ENCODE data around the gene UNC13B.
"Not testable (repeated sequence)": the region's sequence is repeated elsewhere in the genome, so short reads cannot be mapped to it uniquely, and the experiment has no call there.

Gene UNC13B

DNA sequence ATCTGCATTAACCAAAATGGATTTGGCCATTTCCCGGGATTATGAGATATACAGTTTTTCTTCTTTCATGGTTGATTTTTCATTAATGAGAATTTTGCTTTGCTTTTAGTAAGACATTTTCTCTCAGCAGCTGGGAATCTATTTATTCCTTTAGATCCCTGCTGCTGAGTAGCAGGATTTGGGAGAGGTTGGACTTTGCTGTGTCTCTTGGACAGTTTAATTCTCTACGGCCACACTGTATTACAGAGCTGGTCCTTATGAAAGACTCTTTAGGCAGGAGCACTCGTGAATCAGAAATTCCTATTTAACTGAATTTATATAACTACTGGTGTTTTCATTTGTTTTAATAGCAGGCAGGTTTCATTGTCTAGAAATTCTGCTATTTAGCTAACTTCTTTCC, 1.6 kb downstream of the UNC13B start:
- no peak for ATAC-seq (ENCODE audit: low read depth)
- Histone ChIP-seq H3K9me3 (ENCODE audit: severe bottlenecking) (no peaks in the 10 kb centered on the region), H3K27ac (ENCODE audit: poor library complexity, severe bottlenecking) (no peak overlapping the region), H3K36me3 (ENCODE audit: low read depth) (no peaks in the 10 kb centered on the region; the same call in 1 of the 2 replicates), H3K4me1 (ENCODE audit: insufficient read depth, poor library complexity, severe bottlenecking) (peaks cover 9% of the 10 kb centered on the region), H3K27me3 (ENCODE audit: insufficient read depth, poor library complexity, severe bottlenecking) (no peaks in the 10 kb centered on the region), H3K4me3 (ENCODE audit: severe bottlenecking) (no peak overlapping the region)
- DNase-seq (ENCODE audit: low spot score): no peak
- TF ChIP-seq CTCF (IDR thresholded peaks at IDR 0.05; ENCODE audit: poor library complexity, severe bottlenecking): no peak

GRCh38 chr9:35164711-35165110, 2.9 kb downstream of the UNC13B start:
- no peaks in the 10 kb centered on the region for H3K27me3 ChIP-seq (ENCODE audit: insufficient read depth, poor library complexity, severe bottlenecking)
- no peaks in the 10 kb centered on the region; the same call in 1 of the 2 replicates for H3K36me3 ChIP-seq (ENCODE audit: low read depth)
- H3K4me1 ChIP-seq (ENCODE audit: insufficient read depth, poor library complexity, severe bottlenecking): peaks cover 9% of the 10 kb centered on the region
- ATAC-seq (ENCODE audit: low read depth) (no peak), DNase-seq (ENCODE audit: low spot score) (no peak)
- H3K4me3 ChIP-seq (ENCODE audit: severe bottlenecking): no peak overlapping the region
- TF ChIP-seq CTCF (IDR thresholded peaks at IDR 0.05; ENCODE audit: poor library complexity, severe bottlenecking): no peak
- no peaks in the 10 kb centered on the region for H3K9me3 ChIP-seq (ENCODE audit: severe bottlenecking)
- no peak overlapping the region for H3K27ac ChIP-seq (ENCODE audit: poor library complexity, severe bottlenecking)

DNA sequence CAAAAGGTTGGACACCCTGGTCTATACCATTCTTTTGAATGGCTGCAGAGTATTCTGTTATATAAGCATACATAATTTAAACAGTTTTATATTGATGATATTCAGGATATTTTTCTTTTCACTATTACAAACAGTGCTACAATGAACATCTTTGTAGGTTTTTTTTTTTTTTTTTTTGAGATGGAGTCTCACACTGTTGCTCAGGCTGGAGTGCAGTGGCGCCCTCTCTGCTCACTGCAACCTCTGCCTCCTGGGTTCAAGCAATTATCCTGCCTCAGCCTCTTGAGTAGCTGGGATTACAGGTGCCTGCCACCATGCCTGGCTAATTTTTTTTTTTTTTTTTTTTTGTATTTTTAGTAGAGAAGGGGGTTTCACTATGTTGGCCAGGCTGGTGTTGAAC, 5.6 kb downstream of the UNC13B start:
- not testable (repeated sequence) for H3K27me3 ChIP-seq (ENCODE audit: insufficient read depth, poor library complexity, severe bottlenecking); H3K36me3 ChIP-seq (ENCODE audit: low read depth); ATAC-seq (ENCODE audit: low read depth); H3K4me3 ChIP-seq (ENCODE audit: severe bottlenecking); H3K27ac ChIP-seq (ENCODE audit: poor library complexity, severe bottlenecking); H3K4me1 ChIP-seq (ENCODE audit: insufficient read depth, poor library complexity, severe bottlenecking); H3K9me3 ChIP-seq (ENCODE audit: severe bottlenecking); DNase-seq (ENCODE audit: low spot score)

GRCh38 chr9:35168963-35169362, 7.2 kb downstream of the UNC13B start:
- no peaks in the 10 kb centered on the region for H3K4me1 ChIP-seq (ENCODE audit: insufficient read depth, poor library complexity, severe bottlenecking)
- H3K27me3 ChIP-seq (ENCODE audit: insufficient read depth, poor library complexity, severe bottlenecking): no peaks in the 10 kb centered on the region
- H3K9me3 ChIP-seq (ENCODE audit: severe bottlenecking): no peaks in the 10 kb centered on the region
- H3K36me3 ChIP-seq (ENCODE audit: low read depth): no peaks in the 10 kb centered on the region; the same call in 1 of the 2 replicates
- no peak overlapping the region for H3K27ac ChIP-seq (ENCODE audit: poor library complexity, severe bottlenecking)
- no peak for TF ChIP-seq CTCF (IDR thresholded peaks at IDR 0.05; ENCODE audit: poor library complexity, severe bottlenecking)
- ATAC-seq (ENCODE audit: low read depth) (no peak), DNase-seq (ENCODE audit: low spot score) (no peak)
- H3K4me3 ChIP-seq (ENCODE audit: severe bottlenecking): no peak overlapping the region

DNA sequence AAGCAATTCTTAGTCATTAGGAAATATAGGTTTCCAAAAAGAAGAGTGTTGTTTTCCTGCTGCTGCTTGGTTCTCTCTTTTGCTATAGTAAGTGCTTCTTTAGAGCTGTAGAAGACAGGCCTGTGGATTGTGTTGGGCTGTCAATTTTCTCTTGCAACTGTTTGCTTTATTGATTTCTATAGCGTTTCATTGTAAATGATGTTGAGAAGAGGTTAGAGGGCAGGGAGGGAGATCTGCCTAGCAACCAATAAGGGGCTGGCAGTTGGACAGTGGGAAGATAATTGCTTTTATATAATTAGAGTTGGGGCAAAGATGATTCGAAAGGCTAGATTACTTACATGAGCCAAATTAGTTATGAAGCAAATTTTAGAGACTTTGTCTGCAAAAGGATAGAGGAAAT, 11.1 kb downstream of the UNC13B start:
- TF ChIP-seq CTCF (IDR thresholded peaks at IDR 0.05; ENCODE audit: poor library complexity, severe bottlenecking): no peak
- Histone ChIP-seq H3K4me3 (ENCODE audit: severe bottlenecking) (no peak overlapping the region), H3K27ac (ENCODE audit: poor library complexity, severe bottlenecking) (no peak overlapping the region), H3K27me3 (ENCODE audit: insufficient read depth, poor library complexity, severe bottlenecking) (no peaks in the 10 kb centered on the region), H3K36me3 (ENCODE audit: low read depth) (no peaks in the 10 kb centered on the region), H3K4me1 (ENCODE audit: insufficient read depth, poor library complexity, severe bottlenecking) (no peaks in the 10 kb centered on the region), H3K9me3 (ENCODE audit: severe bottlenecking) (no peaks in the 10 kb centered on the region)
- DNase-seq (ENCODE audit: low spot score) (no peak), ATAC-seq (ENCODE audit: low read depth) (no peak)
